Neural cell (in vitro differentiated cells): ENCODE measurements around the gene SMOC1.

Experiments used
- EZH2 ChIP-seq: fragments of 200-600, 300-800 bp; shearing (Covaris generic), sonication (generic); IDR thresholded peaks from 2 replicates; pipeline ENCODE4 v1.6.1; 2014; ENCODE audit warnings: antibody characterized with exemption, low read length, borderline replicate concordance, mild to moderate bottlenecking; ENCODE audit not compliant: insufficient read depth, poor library complexity, severe bottlenecking
- SMC3 ChIP-seq: fragments of 450-650 bp; conservative IDR thresholded peaks from 2 replicates; pipeline ENCODE4 v1.6.1; 2014; ENCODE audit warnings: antibody characterized with exemption, mild to moderate bottlenecking, moderate library complexity; ENCODE audit not compliant: poor library complexity
- TF ChIP-seq, protein P1 (sequence below): fragments of 450-650 bp; IDR thresholded peaks from 2 replicates; pipeline ENCODE4 v1.5.1; 2014; ENCODE audit warnings: antibody characterized with exemption, mild to moderate bottlenecking, moderate library complexity; ENCODE audit not compliant: poor library complexity, severe bottlenecking
- TF ChIP-seq, protein P2 (sequence below): IDR thresholded peaks from 2 replicates; pipeline ENCODE4 v1.6.1; 2012; ENCODE audit warnings: borderline replicate concordance

- TF ChIP-seq SMC3, result no peak
- TF ChIP-seq, protein P1, sequence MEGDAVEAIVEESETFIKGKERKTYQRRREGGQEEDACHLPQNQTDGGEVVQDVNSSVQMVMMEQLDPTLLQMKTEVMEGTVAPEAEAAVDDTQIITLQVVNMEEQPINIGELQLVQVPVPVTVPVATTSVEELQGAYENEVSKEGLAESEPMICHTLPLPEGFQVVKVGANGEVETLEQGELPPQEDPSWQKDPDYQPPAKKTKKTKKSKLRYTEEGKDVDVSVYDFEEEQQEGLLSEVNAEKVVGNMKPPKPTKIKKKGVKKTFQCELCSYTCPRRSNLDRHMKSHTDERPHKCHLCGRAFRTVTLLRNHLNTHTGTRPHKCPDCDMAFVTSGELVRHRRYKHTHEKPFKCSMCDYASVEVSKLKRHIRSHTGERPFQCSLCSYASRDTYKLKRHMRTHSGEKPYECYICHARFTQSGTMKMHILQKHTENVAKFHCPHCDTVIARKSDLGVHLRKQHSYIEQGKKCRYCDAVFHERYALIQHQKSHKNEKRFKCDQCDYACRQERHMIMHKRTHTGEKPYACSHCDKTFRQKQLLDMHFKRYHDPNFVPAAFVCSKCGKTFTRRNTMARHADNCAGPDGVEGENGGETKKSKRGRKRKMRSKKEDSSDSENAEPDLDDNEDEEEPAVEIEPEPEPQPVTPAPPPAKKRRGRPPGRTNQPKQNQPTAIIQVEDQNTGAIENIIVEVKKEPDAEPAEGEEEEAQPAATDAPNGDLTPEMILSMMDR, result no peak
- TF ChIP-seq, protein P2, sequence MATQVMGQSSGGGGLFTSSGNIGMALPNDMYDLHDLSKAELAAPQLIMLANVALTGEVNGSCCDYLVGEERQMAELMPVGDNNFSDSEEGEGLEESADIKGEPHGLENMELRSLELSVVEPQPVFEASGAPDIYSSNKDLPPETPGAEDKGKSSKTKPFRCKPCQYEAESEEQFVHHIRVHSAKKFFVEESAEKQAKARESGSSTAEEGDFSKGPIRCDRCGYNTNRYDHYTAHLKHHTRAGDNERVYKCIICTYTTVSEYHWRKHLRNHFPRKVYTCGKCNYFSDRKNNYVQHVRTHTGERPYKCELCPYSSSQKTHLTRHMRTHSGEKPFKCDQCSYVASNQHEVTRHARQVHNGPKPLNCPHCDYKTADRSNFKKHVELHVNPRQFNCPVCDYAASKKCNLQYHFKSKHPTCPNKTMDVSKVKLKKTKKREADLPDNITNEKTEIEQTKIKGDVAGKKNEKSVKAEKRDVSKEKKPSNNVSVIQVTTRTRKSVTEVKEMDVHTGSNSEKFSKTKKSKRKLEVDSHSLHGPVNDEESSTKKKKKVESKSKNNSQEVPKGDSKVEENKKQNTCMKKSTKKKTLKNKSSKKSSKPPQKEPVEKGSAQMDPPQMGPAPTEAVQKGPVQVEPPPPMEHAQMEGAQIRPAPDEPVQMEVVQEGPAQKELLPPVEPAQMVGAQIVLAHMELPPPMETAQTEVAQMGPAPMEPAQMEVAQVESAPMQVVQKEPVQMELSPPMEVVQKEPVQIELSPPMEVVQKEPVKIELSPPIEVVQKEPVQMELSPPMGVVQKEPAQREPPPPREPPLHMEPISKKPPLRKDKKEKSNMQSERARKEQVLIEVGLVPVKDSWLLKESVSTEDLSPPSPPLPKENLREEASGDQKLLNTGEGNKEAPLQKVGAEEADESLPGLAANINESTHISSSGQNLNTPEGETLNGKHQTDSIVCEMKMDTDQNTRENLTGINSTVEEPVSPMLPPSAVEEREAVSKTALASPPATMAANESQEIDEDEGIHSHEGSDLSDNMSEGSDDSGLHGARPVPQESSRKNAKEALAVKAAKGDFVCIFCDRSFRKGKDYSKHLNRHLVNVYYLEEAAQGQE, result no peak
- no peak for TF ChIP-seq EZH2
Measured at GRCh38 chr14:69901113-69901951, 22.1 kb downstream of the SMOC1 start.
